GM21367 (cell line): ENCODE results near the gene SORL1.

Source experiments
- ATAC-seq: cut with Tn5 transposase; IDR thresholded peaks from one replicate; pipeline ENCODE4 v1.9.1; 2021; ENCODE audit not compliant: unreplicated experiment

Gene SORL1

DNA sequence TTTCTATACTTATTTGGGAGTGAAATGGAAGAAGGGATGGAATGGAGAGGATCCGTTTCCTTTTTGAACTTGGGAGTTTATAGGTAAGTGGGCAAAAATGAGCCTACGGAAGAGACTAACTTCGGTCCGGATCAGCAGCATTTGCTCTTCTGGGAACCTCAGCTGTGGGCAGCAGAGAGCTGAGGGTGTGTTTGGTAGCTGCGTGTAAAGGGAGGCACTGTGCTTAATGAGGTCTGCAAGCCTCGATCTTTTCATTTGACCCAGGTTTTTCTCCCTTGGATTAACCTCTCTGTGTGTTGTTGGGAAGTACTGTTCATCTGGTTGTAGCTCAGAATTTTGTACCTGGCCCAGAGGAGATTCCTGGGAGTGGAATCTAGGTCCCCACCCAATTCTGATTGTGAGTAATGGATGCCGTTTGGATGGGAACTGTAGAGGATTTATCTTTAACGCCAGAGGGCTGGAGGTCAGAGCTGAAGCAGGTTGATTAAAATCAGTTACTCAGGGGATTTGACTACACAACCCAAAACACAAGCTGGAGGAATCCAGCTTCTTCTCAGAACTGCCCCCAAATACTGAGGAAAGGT, 202.2 kb downstream of the SORL1 start:
- no peak for ATAC-seq

DNA sequence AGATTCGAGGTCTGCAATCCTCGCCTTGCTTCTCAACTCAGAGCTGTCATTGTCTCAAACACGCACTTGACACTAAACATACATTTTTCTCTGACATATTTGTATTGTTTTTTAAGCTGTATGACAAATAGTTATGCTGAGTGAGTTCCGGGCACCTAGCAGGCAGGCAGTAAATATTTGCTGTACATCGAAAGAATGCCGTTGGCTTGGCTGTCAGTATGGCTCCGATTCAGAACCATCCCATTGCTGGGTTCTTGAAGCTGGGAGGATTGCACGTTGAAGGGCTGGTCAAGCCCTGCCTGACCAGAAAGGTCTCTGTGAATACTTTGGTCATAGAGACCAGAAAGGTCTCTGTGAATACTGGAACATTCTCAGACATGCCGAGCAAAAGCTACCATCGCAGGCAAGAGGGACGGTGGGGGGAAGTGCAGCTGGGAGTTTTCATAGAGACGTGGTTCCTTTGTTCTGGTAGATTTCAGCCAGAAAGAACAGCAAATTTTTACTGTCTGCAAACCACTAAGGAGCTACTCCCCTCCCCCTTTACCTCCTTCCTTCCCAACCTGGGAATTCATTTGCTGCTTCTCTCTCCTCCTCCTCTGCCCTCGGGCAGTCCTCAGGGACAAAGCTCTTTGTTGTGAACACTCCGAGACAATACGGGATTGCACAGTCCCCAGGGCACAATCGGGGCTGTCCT, 202.9 kb downstream of the SORL1 start:
- no peak for ATAC-seq

- ATAC-seq: peak; percentile 89
These were observed 203.6 kb downstream of the SORL1 start for GRCh38 chr11:121655537-121656327.

- no peak for ATAC-seq
These were observed 204.4 kb downstream of the SORL1 start for GRCh38 chr11:121656328-121657090.

DNA sequence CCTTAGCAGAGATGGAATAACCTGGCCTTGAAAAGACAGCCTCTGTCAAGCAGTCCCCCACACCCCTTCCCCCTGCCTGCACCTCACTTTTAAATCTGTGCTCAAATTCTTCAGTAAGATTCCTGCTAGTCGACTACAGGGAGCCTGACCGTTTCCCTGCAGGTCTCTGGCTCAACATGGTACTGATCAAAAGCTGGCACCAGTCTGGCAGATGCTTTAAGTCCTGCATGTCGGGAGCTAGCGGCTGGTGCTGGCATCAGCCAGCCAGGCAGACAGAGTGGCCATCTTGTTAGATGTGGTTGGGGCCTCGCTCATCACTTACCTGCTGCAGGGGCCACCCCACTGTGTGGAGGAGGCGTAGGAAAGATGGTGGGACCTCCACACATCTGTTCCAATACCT, 205.0 kb downstream of the SORL1 start:
- no peak for ATAC-seq

DNA sequence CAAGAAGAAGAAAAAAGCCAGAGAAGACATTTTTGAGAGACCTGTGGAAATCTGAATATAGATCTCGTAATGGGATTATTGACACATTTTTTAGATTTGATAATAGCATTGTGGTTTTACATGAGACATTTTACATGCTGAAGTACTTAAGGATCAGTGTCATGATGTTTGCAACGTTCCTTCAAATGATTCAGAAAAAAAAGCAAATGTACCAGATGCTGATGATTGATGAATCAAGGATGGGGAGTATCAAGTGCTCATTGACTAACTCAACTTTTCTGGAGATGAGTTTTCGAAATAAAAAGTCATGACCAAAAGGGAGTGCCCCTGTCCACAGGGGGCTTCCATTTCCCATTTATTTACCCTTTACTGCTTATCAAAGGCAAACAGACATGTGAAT, 207.7 kb downstream of the SORL1 start:
- ATAC-seq: no peak

GRCh38 chr11:121661880-121662486, 209.9 kb downstream of the SORL1 start:
- ATAC-seq: no peak

DNA sequence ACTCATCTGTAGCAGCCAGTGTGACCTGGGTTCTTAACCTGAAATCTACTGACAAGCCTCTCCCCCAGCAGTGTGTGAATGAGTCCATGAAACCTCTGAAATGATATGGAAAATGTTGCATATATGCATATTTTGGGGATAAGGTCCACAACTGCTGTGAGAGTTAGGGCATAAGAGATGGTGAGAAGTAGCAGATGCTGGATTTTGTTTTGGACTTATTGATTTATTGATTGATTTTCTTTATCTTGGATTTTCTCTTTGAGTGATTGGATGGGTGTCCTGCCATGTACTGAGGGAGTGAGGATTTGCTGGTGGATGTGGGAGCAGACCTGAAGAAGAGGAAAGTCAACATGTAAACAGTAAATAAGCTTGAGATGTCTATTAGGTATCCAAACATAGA, 212.0 kb downstream of the SORL1 start:
- no peak for ATAC-seq

DNA sequence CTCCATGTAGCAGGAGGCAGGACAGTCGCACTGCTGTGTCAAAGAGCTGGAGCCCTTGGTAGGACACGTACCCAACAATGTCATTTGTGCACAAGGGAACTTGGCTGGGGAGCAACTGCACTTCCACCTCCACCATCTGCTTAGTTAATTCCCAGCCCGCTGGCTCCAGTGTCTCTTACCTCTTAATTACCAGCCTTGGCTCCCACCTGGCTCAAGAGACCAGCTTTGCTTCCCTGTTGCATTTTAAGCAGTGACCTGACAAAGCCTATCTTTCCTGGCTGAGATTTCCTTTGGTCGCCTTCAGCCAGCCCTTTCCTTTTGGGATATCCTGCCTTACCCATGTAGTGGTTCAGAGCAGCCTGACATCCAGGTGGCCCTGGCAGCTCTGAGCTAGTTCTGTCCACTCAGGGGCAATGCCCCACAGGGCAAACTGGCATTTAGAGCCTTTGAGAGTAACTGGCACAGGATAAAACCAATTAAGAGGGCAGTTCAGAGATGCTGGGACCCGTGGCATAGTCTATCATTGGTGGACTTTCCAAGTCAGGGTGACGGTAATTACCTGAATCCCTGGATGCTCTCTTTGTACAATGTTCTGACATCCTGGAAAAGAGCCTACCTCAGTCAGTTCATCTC, 213.2 kb downstream of the SORL1 start:
- no peak for ATAC-seq

- no peak for ATAC-seq
These were observed 215.7 kb downstream of the SORL1 start for GRCh38 chr11:121667836-121668235.

DNA sequence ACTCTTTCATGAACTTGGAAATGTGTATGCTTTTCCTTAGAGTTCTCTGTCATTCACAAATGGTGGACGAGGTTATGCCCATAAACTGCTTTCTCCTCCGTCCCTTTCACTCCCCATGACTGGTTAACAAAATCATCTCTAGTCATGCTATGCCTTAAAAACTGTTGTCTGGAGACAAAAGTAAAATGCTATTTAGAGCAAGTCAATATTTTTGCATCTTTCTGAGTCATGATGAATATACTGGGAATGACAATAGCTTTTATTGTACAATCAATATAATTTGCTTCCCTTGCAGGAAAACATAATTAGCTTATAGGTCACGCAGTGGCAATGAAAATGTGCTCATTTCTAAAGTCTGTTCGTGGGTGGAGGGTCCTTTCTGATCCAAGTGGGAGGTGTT, 217.3 kb downstream of the SORL1 start:
- ATAC-seq: no peak

- ATAC-seq: no peak
These were observed 218.2 kb downstream of the SORL1 start for GRCh38 chr11:121670266-121670665.

- ATAC-seq: no peak
These were observed 218.7 kb downstream of the SORL1 start for GRCh38 chr11:121670805-121671282.

GRCh38 chr11:121671283-121672168, 219.4 kb downstream of the SORL1 start:
- no peak for ATAC-seq

DNA sequence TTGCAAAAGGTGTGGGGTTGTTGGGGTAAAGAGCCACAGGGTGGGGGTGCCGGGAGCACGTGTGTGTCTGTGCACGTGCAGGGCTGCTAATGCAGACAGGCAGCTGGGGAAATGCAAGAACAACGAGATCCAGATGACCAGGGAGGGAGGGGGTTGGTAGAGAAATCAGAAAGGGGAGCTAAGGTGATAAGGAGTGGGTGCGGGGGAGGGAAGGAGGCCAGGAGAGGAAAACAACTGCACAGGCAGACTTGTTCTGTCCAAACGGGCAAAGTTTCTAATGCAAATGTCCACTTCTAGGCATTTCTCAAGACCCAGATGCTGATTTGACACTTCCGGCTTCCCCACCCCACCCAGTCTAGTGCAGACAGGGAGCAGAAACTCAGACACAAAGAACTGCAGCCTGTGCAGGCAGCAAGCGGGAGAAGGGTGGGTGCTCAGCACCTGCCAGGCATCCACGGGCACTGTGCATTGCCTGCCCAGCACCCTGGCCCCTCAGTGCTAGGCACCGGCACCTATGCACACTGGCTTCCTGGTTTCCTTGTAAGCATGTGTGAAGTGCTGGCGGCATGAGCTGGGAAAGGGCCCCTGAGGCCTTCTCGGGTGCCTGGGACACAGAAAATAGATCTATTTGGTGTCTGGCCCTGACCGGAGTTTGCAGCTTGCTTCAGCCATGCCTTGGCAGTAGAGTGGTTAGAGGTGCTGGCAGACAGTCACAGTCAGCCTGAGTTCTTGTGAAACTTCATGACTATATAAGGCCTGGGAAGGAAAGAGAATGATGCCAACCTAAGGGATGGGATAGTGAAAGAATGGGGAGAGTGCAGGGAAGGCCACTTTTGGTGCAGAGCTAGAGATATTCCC, 220.7 kb downstream of the SORL1 start:
- no peak for ATAC-seq

GRCh38 chr11:121681550-121682268, 229.6 kb downstream of the SORL1 start:
- no peak for ATAC-seq
